Tibial nerve (tissue), 4 donors: ENCODE measurements around the gene RPS24. TPM values are rescaled to one million over a fixed set of nuclear protein-coding genes. Genes with fewer than 3 reads are reported as not detected.

Experiments used
- DNase-seq, 2 donors: peaks; one replicate each; pipeline ENCODE4 v3.0.0-alpha.2; 2019; ENCODE audit warnings: low spot score in 2 of 2
- H3K27ac ChIP-seq, 4 donors: fragments of 200-600 bp; sonication (generic) in 3 of 4; one replicate each; pipeline ENCODE4 v1.5.1; 2017 to 2019; ENCODE audit warnings: mild to moderate bottlenecking in 1 of 4
- H3K27me3 ChIP-seq, 2 donors: fragments of 200-600 bp; sonication (generic) in 1 of 2; one replicate each; pipeline versions ENCODE4 v1.5.1 to v1.6.0; 2017 to 2019
- H3K36me3 ChIP-seq, 3 donors: fragments of 200-600 bp; sonication (generic); one replicate each; pipeline ENCODE4 v1.5.1; 2018 to 2019
- H3K4me1 ChIP-seq, 4 donors: fragments of 200-600 bp; sonication (generic) in 3 of 4; one replicate each; pipeline ENCODE4 v1.5.1; 2017 to 2019
- H3K4me3 ChIP-seq, 4 donors: fragments of 200-600 bp; sonication (generic) in 3 of 4; one replicate each; pipeline ENCODE4 v1.5.1; 2017 to 2019; ENCODE audit warnings: mild to moderate bottlenecking in 1 of 4, moderate library complexity in 1 of 4
- H3K9me3 ChIP-seq, 4 donors: fragments of 200-600 bp; sonication (generic) in 3 of 4; one replicate each; pipeline ENCODE4 v1.5.1; 2017 to 2019
- CTCF ChIP-seq, 5 experiments: fragments of 200-600 bp in 3 of 5; fragments of 450-650 bp in 2 of 5; sonication (generic) in 3 of 5; IDR thresholded peaks; one replicate each; pipeline ENCODE4 v1.5.1; 2016 to 2019; ENCODE audit warnings: antibody characterized with exemption in 5 of 5, mild to moderate bottlenecking in 3 of 5, moderate library complexity in 2 of 5
- EP300 ChIP-seq, 2 donors: sonication (generic); formaldehyde crosslinking; IDR thresholded peaks; one replicate each; pipeline ENCODE4 v1.6.1; 2017; ENCODE audit warnings: antibody characterized with exemption in 2 of 2, mild to moderate bottlenecking in 1 of 2
- POLR2A ChIP-seq, 2 donors: fragments of 450-650 bp; IDR thresholded peaks; one replicate each; pipeline ENCODE4 v1.6.1; 2017; ENCODE audit warnings: antibody characterized with exemption in 2 of 2, mild to moderate bottlenecking in 2 of 2, moderate library complexity in 2 of 2
- WGBS, 2 donors: methylation state at CpG; one replicate each; pipeline ENCODE4 v1.1.5; 2018; 5-methylcytosine and 5-hydroxymethylcytosine counted together
- total RNA-seq, 4 donors: library from RNA; depleted of rRNA; stranded (reverse); fragments of >200 nt; gene quantifications; one replicate each; pipeline ENCODE4 v1.1.0, GENCODE V29; 2016

RPS24 gene
- total RNA-seq, 4 donors from 2014 or later = 1,426 to 2,100 (median 1,895) TPM

GRCh38 chr10:78023741-78024140 lies 9.9 kb upstream of the RPS24 start:
- no peak for TF ChIP-seq EP300 (IDR thresholded peaks at IDR 0.05)
- no peak for TF ChIP-seq CTCF (IDR thresholded peaks at IDR 0.05)
- no peak for TF ChIP-seq POLR2A (IDR thresholded peaks at IDR 0.05)
- Histone ChIP-seq H3K27me3 (no peaks in the 10 kb centered on the region), H3K4me1 (peaks cover 0 to 20% (median 12%) of the 10 kb centered on the region in 4 donors), H3K4me3 (no peak overlapping the region), H3K36me3 (peaks cover 0 to 76% (median 20%) of the 10 kb centered on the region in 3 donors), H3K27ac (no peak overlapping the region), H3K9me3 (no peaks in the 10 kb centered on the region)
- WGBS, 2 donors = 93 to 98% methylated on average over 3 of the region's 3 CpGs
- no peak for DNase-seq

GRCh38 chr10:78025685-78026364 lies 7.8 kb upstream of the RPS24 start:
- no peaks in the 10 kb centered on the region for H3K27me3 ChIP-seq
- no peak for DNase-seq
- no peak overlapping the region for H3K27ac ChIP-seq
- no peak overlapping the region for H3K4me3 ChIP-seq
- H3K9me3 ChIP-seq = no peaks in the 10 kb centered on the region
- 81 to 86% methylated on average over 8 of the region's 8 CpGs for WGBS, 2 donors
- no peak for TF ChIP-seq CTCF (IDR thresholded peaks at IDR 0.05)
- TF ChIP-seq EP300 (IDR thresholded peaks at IDR 0.05) = no peak
- no peak for TF ChIP-seq POLR2A (IDR thresholded peaks at IDR 0.05)
- peaks cover 0 to 55% (median 18%) of the 10 kb centered on the region in 3 donors for H3K36me3 ChIP-seq
- peaks cover 0 to 29% (median 12%) of the 10 kb centered on the region in 4 donors for H3K4me1 ChIP-seq

GRCh38 chr10:78028438-78029268 lies 5.0 kb upstream of the RPS24 start:
- Histone ChIP-seq H3K27me3 (no peaks in the 10 kb centered on the region), H3K36me3 (peaks cover 0 to 27% (median 9%) of the 10 kb centered on the region in 3 donors), H3K4me3 (peak overlapping the region; percentile 62 to 87 (median 73)), H3K4me1 (peaks cover 0 to 34% (median 12%) of the 10 kb centered on the region in 4 donors), H3K9me3 (no peaks in the 10 kb centered on the region), H3K27ac (peak overlapping the region in 3 of 4 donors; percentile 69 to 93 (median 83))
- DNase-seq = no peak
- 42 to 43% methylated on average over 36 of the region's 36 CpGs for WGBS, 2 donors
- TF ChIP-seq CTCF (IDR thresholded peaks at IDR 0.05) (no peak), EP300 (IDR thresholded peaks at IDR 0.05) (no peak), POLR2A (IDR thresholded peaks at IDR 0.05) (no peak)

GRCh38 chr10:78029269-78030226 lies 4.1 kb upstream of the RPS24 start, which contains the start of gene POLR3A:
POLR3A (minus strand) TSS chr10:78029515; CDS start chr10:78029407, 108 bp downstream.
- Histone ChIP-seq H3K4me1 (peaks cover 0 to 38% (median 15%) of the 10 kb centered on the region in 4 donors), H3K36me3 (peaks cover 0 to 18% (median 5%) of the 10 kb centered on the region in 3 donors), H3K9me3 (no peaks in the 10 kb centered on the region), H3K27ac (peak within 1 kb of the TSS; percentile 35 to 93 (median 76)), H3K27me3 (no peaks in the 10 kb centered on the region), H3K4me3 (peak within 1 kb of the TSS; percentile 62 to 87 (median 73))
- 1% methylated on average over 35 of the region's 35 CpGs for WGBS, 2 donors
- peak in 1 of 2 donors; percentile 17 for TF ChIP-seq POLR2A (IDR thresholded peaks at IDR 0.05)
- peak; percentile 62 to 92 for TF ChIP-seq EP300 (IDR thresholded peaks at IDR 0.05)
- TF ChIP-seq CTCF (IDR thresholded peaks at IDR 0.05) = peak; percentile 68 to 88 (median 74)
- DNase-seq = peak; percentile 93 to 96
